ENCODE data around the gene GMCL1.

GMCL1 gene

DNA sequence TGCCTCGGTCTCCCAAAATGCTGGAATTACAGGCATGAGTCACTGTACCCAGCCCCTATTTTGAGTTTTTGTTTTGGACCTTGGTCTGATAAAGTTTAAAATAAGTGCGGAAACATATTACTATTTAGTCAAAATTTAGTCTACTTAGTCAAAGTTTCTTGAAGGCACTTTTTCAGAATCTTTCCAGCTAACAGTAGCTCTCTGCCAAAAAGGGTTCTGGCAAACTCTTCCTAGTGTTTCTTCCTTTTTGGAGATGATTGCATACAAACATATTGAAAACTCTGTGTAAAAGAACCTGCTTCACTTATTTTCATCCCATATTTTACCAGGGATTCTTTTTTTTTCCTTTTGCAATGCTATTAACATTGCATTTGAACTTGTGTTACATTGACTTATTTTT lies 28.8 kb downstream of the GMCL1 start:
- Histone ChIP-seq H3F3A (ENCODE audit: insufficient read depth, low read length) (no peaks in the 10 kb centered on the region), H3K27me3 (ENCODE audit: insufficient read depth, low read length) (no peaks in the 10 kb centered on the region), H2AFZ (ENCODE audit: low read length) (no peak overlapping the region), H3K4me1 (ENCODE audit: insufficient read depth, low read length, severe bottlenecking) (no peaks in the 10 kb centered on the region), H3K9me2 (ENCODE audit: low read depth, low read length) (no peaks in the 10 kb centered on the region), H3K9ac (ENCODE audit: low read length) (no peak overlapping the region), H3K27ac (ENCODE audit: low read depth, low read length, poor library complexity, severe bottlenecking) (no peak overlapping the region), H3K9me3 (ENCODE audit: low read length) (no peaks in the 10 kb centered on the region), H3K36me3 (ENCODE audit: insufficient read depth, low read length) (peaks cover 12% of the 10 kb centered on the region; the same call in 1 of the 2 replicates), H3K79me2 (ENCODE audit: insufficient read depth, low read length) (no peaks in the 10 kb centered on the region), H4K20me1 (ENCODE audit: insufficient read depth, low read length) (no peaks in the 10 kb centered on the region), H3K4me3 (ENCODE audit: low read depth, low read length, poor library complexity, severe bottlenecking) (no peak overlapping the region), H3K4me2 (ENCODE audit: low read length) (no peak overlapping the region)
- TF ChIP-seq EZH2 (IDR thresholded peaks at IDR 0.05; ENCODE audit: borderline replicate concordance, low read length) (no peak), CTCF (IDR thresholded peaks at IDR 0.05; ENCODE audit: low read length) (no peak)

DNA sequence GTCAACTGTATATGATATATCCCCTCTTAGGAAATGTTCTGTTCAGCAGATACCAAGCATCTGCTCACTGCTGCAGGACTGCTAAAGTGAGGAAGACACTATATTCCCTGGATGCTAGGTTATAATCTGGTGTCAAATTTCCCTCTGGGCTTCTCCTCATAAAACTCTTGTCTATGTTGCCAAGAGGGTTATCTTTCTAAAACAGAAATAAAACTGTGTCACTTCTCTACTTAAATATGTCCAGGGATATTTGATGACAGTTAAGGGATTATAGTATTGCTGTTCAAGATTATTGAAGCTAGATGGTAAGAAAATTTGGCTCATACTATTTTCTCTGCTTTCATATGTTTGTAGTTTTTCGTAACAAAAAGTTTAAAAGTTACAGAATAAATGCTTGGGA lies 33.8 kb downstream of the GMCL1 start:
- H3K27me3 ChIP-seq (ENCODE audit: insufficient read depth, low read length) = no peaks in the 10 kb centered on the region
- no peak overlapping the region for H2AFZ ChIP-seq (ENCODE audit: low read length)
- H3F3A ChIP-seq (ENCODE audit: insufficient read depth, low read length) = no peaks in the 10 kb centered on the region
- no peak overlapping the region for H3K4me2 ChIP-seq (ENCODE audit: low read length)
- no peaks in the 10 kb centered on the region for H3K9me3 ChIP-seq (ENCODE audit: low read length)
- no peak overlapping the region for H3K9ac ChIP-seq (ENCODE audit: low read length)
- H3K9me2 ChIP-seq (ENCODE audit: low read depth, low read length) = no peaks in the 10 kb centered on the region
- TF ChIP-seq CTCF (IDR thresholded peaks at IDR 0.05; ENCODE audit: low read length) (no peak), EZH2 (IDR thresholded peaks at IDR 0.05; ENCODE audit: borderline replicate concordance, low read length) (no peak)
- H3K79me2 ChIP-seq (ENCODE audit: insufficient read depth, low read length) = no peaks in the 10 kb centered on the region
- H3K4me1 ChIP-seq (ENCODE audit: insufficient read depth, low read length, severe bottlenecking) = no peaks in the 10 kb centered on the region
- no peak overlapping the region for H3K4me3 ChIP-seq (ENCODE audit: low read depth, low read length, poor library complexity, severe bottlenecking)
- no peak overlapping the region for H3K27ac ChIP-seq (ENCODE audit: low read depth, low read length, poor library complexity, severe bottlenecking)
- H4K20me1 ChIP-seq (ENCODE audit: insufficient read depth, low read length) = no peaks in the 10 kb centered on the region
- peaks cover 35% of the 10 kb centered on the region for H3K36me3 ChIP-seq (ENCODE audit: insufficient read depth, low read length)

DNA sequence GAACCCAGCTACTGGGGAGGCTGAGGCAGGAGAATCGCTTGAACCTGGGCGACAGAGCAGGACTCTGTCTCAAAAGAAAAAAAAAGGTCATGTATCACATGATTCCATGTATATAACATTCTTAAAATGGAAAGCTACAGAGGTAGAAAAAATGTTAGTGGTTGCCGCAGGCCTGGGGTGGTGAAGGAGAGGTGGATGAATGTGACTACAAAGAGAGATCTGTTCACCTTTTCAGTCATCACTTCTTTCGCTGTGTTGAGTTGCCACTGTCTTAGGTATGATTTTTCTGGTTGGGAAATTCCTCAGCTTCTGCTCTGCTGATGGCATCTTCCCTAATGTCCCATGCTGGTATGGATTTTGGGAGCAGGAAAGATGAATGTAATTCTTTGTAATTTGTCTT lies 59.0 kb downstream of the GMCL1 start:
- peaks cover 3% of the 10 kb centered on the region; the same call in 1 of the 2 replicates for H3K27me3 ChIP-seq (ENCODE audit: insufficient read depth, low read length)
- H3F3A ChIP-seq (ENCODE audit: insufficient read depth, low read length) = no peaks in the 10 kb centered on the region
- peaks cover 3% of the 10 kb centered on the region for H3K4me1 ChIP-seq (ENCODE audit: insufficient read depth, low read length, severe bottlenecking)

More for the DNA sequence above, 59.0 kb downstream of the GMCL1 start:
- Histone ChIP-seq H3K9ac (ENCODE audit: low read length) (no peak overlapping the region), H3K4me3 (ENCODE audit: low read depth, low read length, poor library complexity, severe bottlenecking) (no peak overlapping the region), H3K4me2 (ENCODE audit: low read length) (no peak overlapping the region), H3K27ac (ENCODE audit: low read depth, low read length, poor library complexity, severe bottlenecking) (no peak overlapping the region), H3K36me3 (ENCODE audit: insufficient read depth, low read length) (no peaks in the 10 kb centered on the region; the same call in 1 of the 2 replicates), H4K20me1 (ENCODE audit: insufficient read depth, low read length) (no peaks in the 10 kb centered on the region), H3K79me2 (ENCODE audit: insufficient read depth, low read length) (no peaks in the 10 kb centered on the region), H3K9me2 (ENCODE audit: low read depth, low read length) (no peaks in the 10 kb centered on the region), H3K9me3 (ENCODE audit: low read length) (0 out of 2 replicates have a peak, but pooled peaks cover 5% of the 10 kb centered on the region), H2AFZ (ENCODE audit: low read length) (no peak overlapping the region)
- TF ChIP-seq EZH2 (IDR thresholded peaks at IDR 0.05; ENCODE audit: borderline replicate concordance, low read length) (no peak), CTCF (IDR thresholded peaks at IDR 0.05; ENCODE audit: low read length) (no peak)
